NCI-H187 treated with DMSO at 0.1 percent for 48 hours (cell line): ENCODE data around the gene PTPN12.
A peak's percentile ranks its signal among the peaks of the same experiment; 100 is the strongest.

Experiments used
- DNase-seq: peaks from one replicate; lab custom pipeline; 2025; lab: John Stamatoyannopoulos, UW

PTPN12 gene

DNA sequence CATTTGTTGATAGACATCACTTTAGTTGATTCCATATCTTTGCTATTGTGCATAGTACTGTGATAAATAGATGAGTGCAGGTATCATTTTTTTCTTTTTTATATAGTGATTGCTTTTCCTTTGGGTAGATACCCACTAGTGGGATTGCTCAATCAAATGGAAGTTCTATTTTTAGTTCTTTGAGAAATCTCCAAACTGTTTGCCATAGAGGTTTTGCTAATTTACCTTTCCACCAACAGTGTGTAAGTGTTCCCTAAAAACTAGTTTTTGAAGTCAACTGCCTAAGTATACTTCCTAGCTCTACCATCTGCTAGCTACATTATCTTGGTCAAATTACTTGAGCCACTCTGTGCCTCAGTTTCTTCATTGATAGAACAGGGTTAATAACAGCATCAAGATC, 127.6 kb downstream of the PTPN12 start:
- DNase-seq: no peak

- no peak for DNase-seq
Observed at GRCh38 chr7:77665161-77665560, 128.1 kb downstream of the PTPN12 start.

DNA sequence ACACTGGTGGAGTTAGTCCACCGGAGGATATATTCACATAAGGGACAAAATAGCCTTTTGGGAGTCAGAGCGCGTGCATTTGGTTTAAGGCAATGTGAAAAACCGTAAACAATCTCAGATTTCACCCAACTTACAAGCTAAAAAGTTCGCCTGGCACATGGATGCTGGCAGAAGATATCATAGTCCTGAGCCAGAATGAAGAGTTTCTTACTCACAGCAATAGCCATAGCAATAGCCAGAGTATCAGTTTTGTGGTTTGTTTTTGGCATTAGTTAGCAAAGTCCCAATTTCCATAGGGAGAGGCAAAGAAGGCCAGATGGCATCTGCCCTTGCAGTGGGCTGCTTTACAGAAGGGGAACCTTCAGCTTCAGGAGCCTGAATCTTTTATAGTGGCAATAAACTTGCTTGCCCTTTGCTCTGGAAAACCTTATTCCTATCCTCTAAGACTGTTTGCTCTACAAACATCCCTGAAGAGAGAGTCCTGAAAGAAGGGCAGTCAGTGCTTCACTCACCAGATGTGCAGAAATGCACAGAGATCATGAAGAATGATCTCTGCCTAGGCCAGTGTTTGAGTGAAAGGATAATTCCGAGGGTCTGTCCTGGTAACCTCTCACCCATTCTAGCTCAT, 130.5 kb downstream of the PTPN12 start:
- DNase-seq: no peak

- no peak for DNase-seq
Observed at GRCh38 chr7:77674878-77675277, 137.8 kb downstream of the PTPN12 start.

DNA sequence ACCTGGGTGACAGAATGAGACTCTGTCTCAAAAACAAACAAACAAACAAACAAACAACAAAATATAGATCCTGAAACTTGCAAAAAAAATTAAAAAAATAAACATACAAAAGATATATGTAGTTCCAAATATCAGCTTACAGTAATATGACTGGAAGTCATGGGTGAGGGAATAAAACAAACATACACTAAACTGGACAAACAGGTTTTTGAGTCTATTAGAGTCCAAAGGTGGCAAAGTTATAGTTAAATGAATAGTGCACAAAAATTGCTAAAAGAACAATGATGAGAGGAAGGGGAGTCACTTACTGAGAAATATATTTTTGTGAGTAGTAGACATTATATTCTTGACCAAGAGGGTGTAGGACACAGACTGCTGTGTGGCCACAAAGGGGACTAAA, 142.5 kb downstream of the PTPN12 start:
- no peak for DNase-seq

DNA sequence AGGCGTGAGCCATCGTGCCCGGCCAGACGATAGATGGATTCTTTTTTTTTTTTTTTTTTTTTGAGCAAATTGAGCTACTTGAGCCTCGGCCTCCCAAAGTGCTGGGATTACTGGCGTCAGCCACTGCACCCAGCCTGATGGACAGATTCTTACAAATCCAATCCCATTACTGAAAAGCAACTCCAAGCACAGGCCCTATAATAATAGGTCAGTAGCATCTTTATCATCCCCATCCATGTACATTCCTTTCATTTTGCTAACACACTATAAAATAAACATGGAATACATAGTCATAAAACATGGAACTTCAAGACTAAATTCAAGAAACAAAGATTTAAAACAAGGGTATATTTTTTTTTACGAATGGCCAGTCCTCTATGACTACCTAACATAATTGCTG, 143.2 kb downstream of the PTPN12 start:
- DNase-seq: no peak

DNA sequence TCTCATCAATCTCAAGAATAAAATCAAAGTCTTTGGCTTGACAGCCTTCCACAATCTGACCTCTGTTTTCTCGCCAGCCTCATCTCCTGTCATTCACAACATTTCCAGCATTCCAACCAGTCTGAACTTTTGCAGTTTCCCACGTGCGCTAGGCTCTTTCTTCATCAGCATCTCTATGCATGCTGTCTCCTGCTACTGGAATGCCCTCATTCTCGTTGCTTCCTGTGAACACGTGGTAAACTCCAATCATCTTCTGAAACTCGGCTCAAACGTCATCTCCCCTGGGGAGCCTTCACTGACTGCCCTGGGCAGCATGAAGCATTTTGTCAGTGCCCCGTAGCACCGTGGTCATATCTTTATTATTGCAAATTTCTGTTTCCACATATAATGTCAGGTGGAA, 146.9 kb downstream of the PTPN12 start:
- DNase-seq: no peak

DNA sequence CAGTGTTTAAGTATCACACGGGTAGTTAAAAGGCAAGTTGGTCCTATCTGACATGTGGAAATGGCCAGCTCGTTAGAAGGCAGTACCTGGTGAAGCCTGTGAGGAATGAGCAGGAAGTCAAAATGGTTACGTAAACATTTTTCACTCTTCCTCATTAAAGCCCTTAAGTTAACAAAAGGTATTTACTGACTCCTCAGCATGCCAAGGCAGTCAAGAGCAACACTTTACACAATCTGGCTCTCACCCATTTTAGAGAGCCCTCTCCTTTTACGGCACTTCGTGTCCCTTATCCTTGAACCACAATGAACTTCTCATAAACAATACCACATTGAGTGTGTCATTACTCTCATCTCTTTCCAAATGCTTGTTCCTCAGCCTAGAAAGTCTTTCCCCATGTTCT, 148.1 kb downstream of the PTPN12 start:
- DNase-seq: peak; percentile 59

- no peak for DNase-seq
Observed at GRCh38 chr7:77687100-77687746, 150.1 kb downstream of the PTPN12 start.

- no peak for DNase-seq
Observed at GRCh38 chr7:77687747-77688144, 150.7 kb downstream of the PTPN12 start.
